Activated effector memory CD4-positive, alpha-beta T cell treated with anti-CD3 and anti-CD28 coated beads, Interleukin-2, amount 50 U/mL, for 16 hours (primary cell): ENCODE measurements around the gene ZCCHC7.
"Not testable (repeated sequence)": the region's sequence is repeated elsewhere in the genome, so short reads cannot be mapped to it uniquely, and the experiment has no call there.

Source experiments
- DNase-seq: peaks from one replicate; pipeline ENCODE4 v3.0.0-alpha.2; 2020

Gene ZCCHC7

DNA sequence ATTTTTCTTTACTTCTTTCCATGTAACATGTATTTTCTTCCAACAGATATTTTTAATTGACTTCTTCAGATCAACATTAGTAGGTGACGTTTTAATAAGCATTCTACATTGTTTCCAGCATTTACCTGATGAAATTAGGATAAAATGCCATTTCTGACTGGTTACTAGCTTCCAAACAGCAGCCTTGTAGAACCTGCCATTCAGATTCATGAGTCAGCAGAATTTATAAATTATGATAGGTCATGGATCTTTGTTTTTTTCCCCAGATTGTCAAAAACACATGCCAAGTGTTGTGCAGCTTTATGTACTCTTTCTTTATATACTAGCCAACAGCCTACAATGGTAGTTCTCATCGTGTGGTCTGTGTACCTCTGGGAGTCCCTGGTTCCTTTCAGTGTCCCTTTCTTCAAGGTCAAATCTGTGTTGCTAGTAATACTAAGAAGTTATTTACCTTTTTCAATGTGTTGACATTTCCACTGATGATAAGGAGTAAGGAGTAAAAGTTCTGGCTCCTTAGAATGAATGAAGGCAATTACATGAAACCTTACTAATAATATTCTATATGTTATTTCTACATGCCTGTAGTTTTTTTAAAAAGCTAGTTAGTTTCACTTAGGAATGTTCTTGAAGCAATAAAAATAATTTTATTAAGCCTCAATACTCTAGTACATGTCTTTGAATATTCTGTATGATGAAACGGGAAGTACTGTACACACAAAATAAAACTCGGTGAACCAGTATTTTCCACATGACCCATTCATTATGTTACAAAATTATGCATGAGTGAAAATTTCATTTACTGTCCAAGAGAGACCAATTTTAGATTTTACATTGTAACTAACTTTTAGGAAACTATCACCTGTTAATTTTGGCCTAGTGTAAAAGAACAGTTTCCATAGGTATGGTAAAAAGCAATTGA is 135.8 kb downstream of the ZCCHC7 start:
- no peak for DNase-seq

DNA sequence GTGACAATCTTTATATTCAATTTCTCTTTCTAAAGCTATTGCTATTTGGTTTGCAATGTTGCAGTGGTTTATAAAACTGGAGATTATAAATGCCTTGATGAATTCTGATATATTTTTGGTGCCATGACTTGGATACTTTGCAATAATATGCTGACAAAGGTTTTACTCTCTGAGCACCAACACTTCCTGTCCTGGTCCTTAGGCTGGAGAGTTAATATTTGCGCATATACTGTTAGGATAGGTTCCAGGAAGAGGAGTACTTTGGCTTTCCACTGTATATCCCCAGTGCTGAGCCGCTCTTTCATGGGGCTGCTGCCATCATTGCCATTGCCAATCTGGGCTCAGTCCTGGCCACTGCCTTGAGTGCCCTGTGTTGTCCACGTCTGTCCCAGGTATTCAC is 139.6 kb downstream of the ZCCHC7 start:
- no peak for DNase-seq

GRCh38 chr9:37262410-37262809 is 142.0 kb downstream of the ZCCHC7 start:
- DNase-seq = no peak

DNA sequence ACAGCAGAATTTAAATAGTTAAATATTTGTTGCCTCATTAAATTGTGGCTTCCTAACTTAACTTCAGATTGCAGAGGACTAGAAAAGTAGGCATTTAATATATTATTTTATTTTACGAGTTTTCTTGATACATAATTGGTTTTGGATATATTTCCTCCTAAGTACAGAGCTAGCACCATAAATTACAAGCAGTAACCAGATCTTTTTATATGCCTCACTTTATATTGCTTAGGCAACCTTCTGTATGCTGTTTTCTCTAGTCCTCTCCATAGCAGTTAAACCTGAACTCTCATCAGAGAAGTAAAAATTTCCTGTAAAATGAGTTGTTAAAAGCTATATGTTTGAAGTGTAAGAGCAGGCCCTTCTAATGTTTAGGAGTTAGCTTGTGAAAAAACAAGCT is 144.2 kb downstream of the ZCCHC7 start:
- no peak for DNase-seq

DNA sequence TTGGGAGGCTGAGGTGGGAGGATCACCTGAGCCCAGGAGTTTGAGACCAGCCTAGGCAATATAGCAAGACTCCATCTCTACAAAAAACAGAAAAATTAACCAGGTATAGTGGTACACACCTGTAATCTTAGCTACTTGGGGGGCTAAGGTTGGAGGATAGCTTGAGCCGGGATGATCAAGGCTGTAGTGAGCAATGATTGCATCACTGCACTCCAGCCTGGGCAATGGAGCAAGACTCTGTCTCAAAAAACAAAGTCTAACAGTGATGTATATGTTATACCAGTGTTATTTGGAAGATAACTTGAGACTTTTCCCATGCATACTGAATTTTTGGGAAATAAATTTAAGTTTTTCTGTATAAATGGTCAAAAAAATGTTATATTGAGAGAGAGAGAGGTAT is 146.3 kb downstream of the ZCCHC7 start:
- no peak for DNase-seq

DNA sequence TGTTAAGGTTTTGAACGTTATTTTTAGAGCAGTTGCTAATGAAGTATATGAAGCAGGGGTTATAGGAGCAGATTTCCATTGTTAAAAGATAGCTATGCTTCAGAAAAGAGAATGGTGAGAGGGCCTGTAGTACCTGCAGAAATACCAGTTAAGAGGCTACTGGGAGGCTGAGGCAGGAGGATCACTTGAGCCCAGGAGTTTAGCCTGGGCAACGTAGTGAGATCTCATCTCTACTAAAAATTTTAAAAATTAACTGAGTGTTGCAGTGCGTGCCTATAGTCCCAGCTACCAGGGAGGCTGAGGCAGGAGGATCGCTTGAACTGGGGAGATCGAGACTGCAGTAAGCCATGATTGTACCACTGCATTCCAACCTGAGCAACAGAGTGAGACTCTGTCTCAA is 148.8 kb downstream of the ZCCHC7 start:
- DNase-seq = no peak

DNA sequence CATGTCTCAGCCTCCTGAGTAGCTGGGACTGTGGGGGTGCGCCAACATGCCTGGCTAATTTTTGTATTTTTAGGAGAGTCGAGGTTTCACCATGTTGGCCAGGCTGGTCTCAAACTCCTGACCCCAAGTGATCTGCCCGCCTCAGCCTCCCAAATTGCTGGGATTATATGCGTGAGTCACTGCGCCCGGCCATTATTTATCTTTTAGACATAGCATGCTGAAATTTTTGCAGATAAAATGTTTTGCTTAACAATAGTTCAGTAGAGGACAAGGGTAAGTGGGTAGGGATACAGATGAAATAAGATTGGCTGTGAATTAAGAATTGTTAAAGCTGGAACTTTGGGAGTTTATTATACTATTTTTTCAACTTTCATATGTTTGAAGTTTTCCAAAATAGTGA is 151.3 kb downstream of the ZCCHC7 start:
- no peak for DNase-seq

DNA sequence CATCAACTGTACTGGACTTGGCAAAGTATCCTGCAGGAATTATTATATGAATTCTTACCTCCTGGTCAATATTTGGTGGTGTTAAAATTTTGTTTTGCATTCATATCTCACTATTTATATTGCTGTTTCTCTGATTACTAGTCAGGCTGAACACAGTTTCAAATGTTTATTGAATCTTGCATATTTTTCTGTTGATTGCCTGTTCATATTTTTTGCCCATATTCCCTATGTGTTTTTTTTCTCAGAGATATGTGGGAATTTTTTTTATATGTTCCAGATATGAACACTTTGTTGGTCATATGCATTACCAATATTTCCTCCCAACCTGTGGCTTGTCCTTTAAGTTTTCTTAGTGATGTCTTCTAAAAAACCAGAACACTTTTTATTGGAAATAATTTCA is 153.2 kb downstream of the ZCCHC7 start:
- DNase-seq = no peak

DNA sequence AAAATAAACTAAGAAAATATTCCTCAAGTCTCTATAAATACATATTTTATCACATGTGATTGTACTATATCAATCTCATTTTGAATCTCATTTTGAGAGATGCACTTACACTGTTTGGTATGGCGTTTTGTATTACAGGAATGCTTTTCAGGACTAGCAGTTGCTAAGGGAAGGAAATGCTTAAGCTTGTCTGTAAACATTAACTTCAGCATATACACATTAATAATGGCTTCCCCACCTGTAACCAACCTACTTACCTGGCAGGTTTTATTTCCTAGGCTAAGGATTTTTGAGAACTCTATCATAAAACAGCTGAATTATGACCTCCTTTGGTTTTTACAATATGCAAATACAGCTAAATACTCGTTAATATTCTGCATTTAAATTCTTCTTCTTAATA is 161.2 kb downstream of the ZCCHC7 start:
- no peak for DNase-seq

GRCh38 chr9:37283730-37284325 is 163.5 kb downstream of the ZCCHC7 start:
- no peak for DNase-seq

DNA sequence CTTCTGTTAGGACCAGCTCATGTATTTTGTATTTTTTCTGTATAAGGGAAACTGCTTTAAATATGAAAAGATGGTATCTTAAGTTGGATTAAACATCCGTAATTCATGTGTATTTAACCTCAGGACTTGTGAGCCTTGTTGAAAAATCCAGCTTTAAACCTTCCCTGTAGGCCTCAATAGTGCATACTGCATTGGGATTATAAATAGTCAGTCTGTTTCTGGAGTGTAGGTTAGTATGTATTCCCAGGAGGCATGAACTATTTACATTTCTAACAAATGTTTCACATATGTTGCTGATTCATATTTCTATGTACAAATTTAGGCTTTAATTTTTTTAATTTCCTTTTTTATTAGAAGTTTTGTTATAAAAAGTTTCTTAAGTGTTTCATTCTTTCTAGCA is 164.3 kb downstream of the ZCCHC7 start:
- no peak for DNase-seq

GRCh38 chr9:37286530-37287175 is 166.3 kb downstream of the ZCCHC7 start:
- no peak for DNase-seq

- DNase-seq = no peak
Measured at GRCh38 chr9:37287317-37287716, 166.9 kb downstream of the ZCCHC7 start.

DNA sequence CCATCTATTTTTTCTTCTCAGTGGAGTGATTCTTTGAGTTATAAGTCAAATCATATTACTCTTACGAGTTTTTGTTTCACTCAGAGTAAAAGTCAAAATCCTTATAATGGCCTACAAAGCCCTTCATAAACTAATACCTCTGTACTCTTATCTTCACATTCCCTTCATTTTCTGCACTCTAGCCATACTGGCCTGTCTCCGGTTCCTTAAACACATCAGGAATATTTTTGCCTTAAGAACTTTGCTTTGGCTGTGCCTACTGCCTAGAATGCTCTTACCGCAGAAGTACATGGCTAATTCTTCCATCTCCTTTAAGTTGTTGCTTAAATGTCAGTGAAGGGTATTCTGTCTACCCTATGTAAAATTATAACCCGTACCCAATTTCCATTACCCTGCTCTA is 169.3 kb downstream of the ZCCHC7 start:
- DNase-seq = no peak

DNA sequence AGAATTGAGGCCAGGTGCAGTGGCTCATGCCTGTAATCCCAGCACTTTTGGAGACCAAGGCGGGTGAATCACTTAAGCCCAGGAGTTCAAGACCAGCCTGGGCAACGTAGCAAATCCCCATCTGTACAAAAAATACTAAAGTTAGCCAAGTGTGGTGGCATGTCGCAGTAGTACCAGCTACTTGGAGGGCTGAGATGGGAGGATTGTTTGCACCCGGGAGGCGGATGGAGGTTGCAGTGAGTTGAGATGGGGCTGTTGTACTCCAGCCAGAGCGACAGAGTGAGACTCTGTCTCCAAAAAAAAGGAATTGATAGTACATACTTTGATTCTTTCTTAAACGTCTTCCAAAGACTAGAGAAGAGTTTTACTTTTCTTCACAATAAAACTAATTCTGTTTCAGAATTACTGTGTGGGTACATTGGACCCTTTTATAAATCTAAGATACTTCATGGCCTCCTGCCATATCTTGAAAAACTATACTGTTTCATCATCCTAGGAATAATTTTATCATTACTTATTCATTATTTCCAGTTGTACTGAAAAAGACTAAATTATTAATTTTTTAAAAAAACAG is 170.1 kb downstream of the ZCCHC7 start:
- no peak for DNase-seq

DNA sequence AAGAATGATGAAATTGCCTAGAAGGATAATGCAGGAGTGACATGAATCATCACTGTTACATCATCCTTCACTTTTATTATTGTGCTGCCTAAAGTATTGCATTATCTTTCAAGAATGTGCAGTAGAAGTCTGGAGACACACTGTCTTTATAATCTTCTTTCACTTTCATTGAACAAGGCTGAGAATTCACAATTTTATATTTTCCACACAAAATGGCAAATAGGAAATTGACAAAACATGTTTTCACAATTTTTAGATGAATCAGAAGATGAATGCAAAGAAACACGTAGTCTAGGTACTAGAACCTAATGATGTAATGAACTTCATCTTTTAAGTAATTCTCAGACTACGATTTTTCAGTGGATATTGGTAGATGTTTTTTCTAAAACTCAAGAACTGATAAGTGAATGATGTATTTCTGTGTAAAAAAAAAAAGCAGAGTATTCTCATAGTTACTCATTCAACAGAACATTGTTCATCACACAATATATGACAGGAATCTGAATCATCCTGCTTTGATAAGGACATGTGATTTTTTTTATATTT is 170.6 kb downstream of the ZCCHC7 start:
- DNase-seq = no peak

GRCh38 chr9:37291612-37292238 is 171.4 kb downstream of the ZCCHC7 start:
- not testable (repeated sequence) for DNase-seq

DNA sequence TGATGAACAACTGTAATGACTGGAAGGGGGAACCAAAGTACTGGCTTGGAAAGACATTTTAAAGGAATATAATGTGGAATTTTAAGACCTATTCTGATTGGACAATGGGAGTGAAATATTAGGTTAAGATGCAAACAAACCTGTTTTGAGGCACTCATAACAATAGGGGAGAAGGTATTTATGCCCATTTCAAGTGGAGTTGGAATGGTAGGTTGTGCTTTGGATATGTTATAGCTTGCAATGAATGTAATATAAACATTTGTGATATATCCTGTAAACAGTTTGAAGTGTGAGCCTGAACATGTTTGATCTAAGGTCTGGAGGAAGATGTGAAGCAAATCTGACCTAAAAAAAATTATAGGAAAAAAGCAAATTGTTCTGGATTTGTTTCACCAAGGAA is 172.5 kb downstream of the ZCCHC7 start:
- no peak for DNase-seq

DNA sequence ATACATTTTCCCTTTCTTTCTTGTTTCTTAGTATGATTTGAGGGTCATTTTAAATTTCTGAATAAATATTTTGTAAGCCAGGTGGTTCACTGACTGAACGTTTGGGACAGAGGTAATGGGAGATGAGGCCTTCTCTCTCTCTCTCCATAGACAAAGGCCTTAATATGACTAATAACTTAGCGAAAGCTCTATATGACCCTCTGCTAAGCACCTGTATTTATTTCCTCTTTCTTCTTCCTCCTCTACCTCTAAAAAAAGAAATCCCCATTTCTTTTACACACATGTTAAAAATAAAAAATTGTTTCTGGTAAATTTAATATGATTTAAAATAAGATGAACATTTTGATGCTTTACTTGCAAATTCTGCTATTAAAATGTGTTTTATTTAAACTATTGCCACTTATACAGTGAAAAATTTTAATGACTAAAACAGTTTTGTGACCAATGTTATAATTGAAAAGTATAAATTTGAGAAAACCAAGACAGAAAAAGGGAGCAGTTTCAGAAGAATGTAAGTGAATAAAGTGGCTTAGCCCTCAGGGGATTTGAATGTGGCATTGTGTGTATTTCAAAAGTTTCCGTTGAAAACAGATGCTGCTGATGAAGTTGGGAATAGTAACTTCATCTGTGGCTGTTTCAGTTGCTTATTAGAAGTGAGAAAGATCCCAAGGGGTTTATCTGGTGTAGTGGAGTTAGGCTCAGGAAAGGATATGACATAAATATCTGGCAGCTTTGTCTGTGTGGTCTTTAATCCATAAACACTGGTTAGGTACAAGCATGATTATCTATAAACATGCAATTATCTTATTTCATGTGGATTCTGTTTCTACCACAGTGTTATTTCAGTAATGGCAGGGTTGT is 173.5 kb downstream of the ZCCHC7 start:
- no peak for DNase-seq

DNA sequence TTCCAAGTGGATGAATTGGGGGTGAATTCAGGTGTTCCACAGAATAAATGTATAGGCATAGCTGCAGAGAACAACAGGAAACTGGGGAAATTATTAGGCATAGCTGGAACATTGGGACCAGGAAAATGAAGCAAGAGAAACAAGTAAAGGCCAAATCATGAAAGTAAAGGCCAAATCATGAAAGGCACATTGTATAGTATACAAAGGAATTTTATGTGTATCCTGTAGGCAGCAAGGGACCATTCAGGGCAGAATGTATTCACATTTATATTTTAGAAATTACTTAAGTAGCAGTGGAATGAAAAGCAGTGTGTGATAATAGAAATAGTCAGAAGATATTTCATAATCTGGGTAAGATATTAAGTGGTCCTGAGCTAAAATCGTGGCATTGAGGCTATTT is 174.8 kb downstream of the ZCCHC7 start:
- DNase-seq = no peak

DNA sequence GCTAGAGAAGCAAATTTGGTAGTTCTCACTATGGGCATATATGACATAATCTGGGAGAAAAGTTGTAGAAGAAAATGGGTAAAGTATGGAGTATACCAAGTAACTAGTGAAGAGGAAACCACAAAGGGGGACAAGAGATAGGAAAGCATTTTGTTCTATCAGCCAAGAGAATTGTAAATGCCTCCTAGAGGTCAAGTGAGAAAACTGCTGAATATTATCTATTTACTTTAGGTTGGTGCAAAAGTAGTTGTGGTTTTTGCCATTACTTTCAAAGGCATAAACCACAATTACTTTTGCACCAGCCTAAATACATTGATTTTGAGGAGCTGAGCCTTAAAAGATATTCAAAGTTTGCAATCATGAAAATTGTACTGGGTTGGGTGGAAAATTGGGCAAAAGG is 175.4 kb downstream of the ZCCHC7 start:
- no peak for DNase-seq

DNA sequence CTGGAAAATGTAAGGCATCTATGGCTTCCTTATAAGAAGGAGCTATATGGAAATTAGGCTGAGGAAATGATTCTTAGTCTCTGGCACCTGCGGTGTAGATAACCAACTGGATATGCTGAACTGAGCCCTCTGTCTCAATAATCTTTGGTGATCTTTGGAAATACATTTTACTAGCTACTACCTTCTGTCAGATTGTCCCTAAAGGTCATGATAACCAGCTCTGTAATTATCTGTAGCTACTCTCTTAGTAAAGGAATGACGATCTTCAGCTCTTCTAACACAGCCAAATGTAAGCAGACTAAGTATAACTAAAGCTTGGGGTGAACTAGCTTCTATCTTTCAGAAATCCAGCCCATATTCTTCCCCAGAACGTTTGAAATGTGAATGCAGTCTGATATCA is 177.2 kb downstream of the ZCCHC7 start:
- no peak for DNase-seq
